ENCODE results near the gene ARSG. TPM values are rescaled to one million over a fixed set of nuclear protein-coding genes. Genes with fewer than 3 reads are reported as not detected.

ARSG gene
- total and polyA plus RNA-seq, 2 of the 13 experiments (the other 11 are each of a cell fraction or from before 2014, with no cell fraction given) = 3.7 to 15.2 TPM

GRCh38 chr17:68461122-68461539, 169.8 kb downstream of the ARSG start:
- Histone ChIP-seq H3K9ac (ENCODE audit: insufficient read depth, low read depth, low read length) (no peak overlapping the region), H3K4me3 (replicated peaks in 1 of 3; ENCODE audit: insufficient read depth in 1 of 3, low read depth in 2 of 3, low read length in 3 of 3) (no peak overlapping the region), H3K9me3 (ENCODE audit: low read length) (no peaks in the 10 kb centered on the region), H4K20me1 (ENCODE audit: insufficient read depth, low read length) (no peaks in the 10 kb centered on the region), H3K27me3 (ENCODE audit: control insufficient read depth in 1 of 2, insufficient read depth in 2 of 2, low read length in 2 of 2) (no peaks in the 10 kb centered on the region), H3K36me3 (replicated peaks in 1 of 2; ENCODE audit: control insufficient read depth in 1 of 2, insufficient read depth in 2 of 2, low read length in 2 of 2) (no peaks in the 10 kb centered on the region), H3K79me2 (ENCODE audit: insufficient read depth, low read length) (no peaks in the 10 kb centered on the region), H2AFZ (ENCODE audit: low read length) (no peak overlapping the region), H3K4me2 (ENCODE audit: low read depth, low read length) (no peak overlapping the region), H3K4me1 (ENCODE audit: insufficient read depth, low read length) (peaks cover 66% of the 10 kb centered on the region), H3K27ac (ENCODE audit: extremely low read length, insufficient read depth, low read length) (no peak overlapping the region)
- ChIA-PET CTCF (ENCODE audit: low intra/inter-chr PET ratio, low total read pairs) (interaction anchor here (0.9 kb wide), 1 partner anchor 25 kb away, joined by 3 read pairs; no protein-coding TSS in a partner anchor), POLR2A (no interaction called here)
- TF ChIP-seq ZNF292 (CRISPR knock-in tag; IDR thresholded peaks at IDR 0.05; ENCODE audit: borderline replicate concordance, low read depth) = no peak
- no peak for TF ChIP-seq FOSL2 (CRISPR knock-in tag; IDR thresholded peaks at IDR 0.05)
- no peak for TF ChIP-seq SMYD3 (CRISPR knock-in tag; IDR thresholded peaks at IDR 0.05)
- no peak for TF ChIP-seq ZNF33B (CRISPR knock-in tag; IDR thresholded peaks at IDR 0.05)
- no peak for TF ChIP-seq PREB (CRISPR knock-in tag; IDR thresholded peaks at IDR 0.05)
- no peak for TF ChIP-seq ZNF225 (CRISPR knock-in tag; IDR thresholded peaks at IDR 0.05)
- TF ChIP-seq HINFP (CRISPR knock-in tag; IDR thresholded peaks at IDR 0.05; ENCODE audit: low read depth) = no peak
- TF ChIP-seq ZSCAN29 (CRISPR knock-in tag; conservative IDR thresholded peaks at IDR 0.05) = no peak
- no peak for TF ChIP-seq SMAD1 (CRISPR knock-in tag; IDR thresholded peaks at IDR 0.05; ENCODE audit: borderline replicate concordance, low read depth)
- TF ChIP-seq GABPA (IDR thresholded peaks at IDR 0.05; ENCODE audit: low read depth, low read length) = no peak
- TF ChIP-seq GABPA (CRISPR knock-in tag; IDR thresholded peaks at IDR 0.05; ENCODE audit: low read depth) = no peak
- no peak for TF ChIP-seq ZNF780A (CRISPR knock-in tag; IDR thresholded peaks at IDR 0.05)
- no peak for TF ChIP-seq RBFOX2 (IDR thresholded peaks at IDR 0.05; ENCODE audit: low read depth, low read length)
- TF ChIP-seq ATF4 (CRISPR knock-in tag; IDR thresholded peaks at IDR 0.05) = peak in 1 of 2 experiments; percentile 87; a peak in 2 of 4 replicates
- no peak for TF ChIP-seq HOXA5 (CRISPR knock-in tag; IDR thresholded peaks at IDR 0.05)
- no peak for TF ChIP-seq PAWR (CRISPR knock-in tag; IDR thresholded peaks at IDR 0.05; ENCODE audit: borderline replicate concordance)
- no peak for TF ChIP-seq FOXK2 (IDR thresholded peaks at IDR 0.05)
- TF ChIP-seq MAFF (IDR thresholded peaks at IDR 0.05; ENCODE audit: low read depth, low read length) = peak; percentile 69
- TF ChIP-seq CHCHD3 (CRISPR knock-in tag; IDR thresholded peaks at IDR 0.05) = no peak
- TF ChIP-seq RAD51 (IDR thresholded peaks at IDR 0.05; ENCODE audit: borderline replicate concordance) = no peak
- TF ChIP-seq MAFK (conservative IDR thresholded peaks at IDR 0.05 in 1 of 2, IDR thresholded peaks at IDR 0.05 in 1 of 2; ENCODE audit: low read length in 2 of 2) = peak; percentile 72 to 74
- no peak for TF ChIP-seq MTF2 (CRISPR knock-in tag; IDR thresholded peaks at IDR 0.05; ENCODE audit: borderline replicate concordance)
- no peak for TF ChIP-seq MXD3 (CRISPR knock-in tag; IDR thresholded peaks at IDR 0.05)
- TF ChIP-seq ZNF282 (IDR thresholded peaks at IDR 0.05; ENCODE audit: partially characterized antibody) = no peak
- 0 out of 2 replicates have a peak, but pooled peaks have one; percentile 6 for TF ChIP-seq CEBPG (CRISPR knock-in tag; IDR thresholded peaks at IDR 0.05)
- WGBS (ENCODE audit: low lambda C conversion rate) = 88% methylated on average over 1 of the region's 1 CpG
- FAIRE-seq (no peak), ATAC-seq (no peak), DNase-seq (ENCODE audit: low spot score) (no peak)
- BruUV-seq (replicated peaks) = no TSS peak
- in situ Hi-C loops (cut with HindIII; ENCODE audit: extremely low pct_ligation_motif_present, low pct_unique_long_range_greater_than_20kb) = loop anchor here (5.0 kb wide), 1 partner anchor 289 kb away; no protein-coding TSS in a partner anchor
- intact Hi-C loops (cut with micrococcal nuclease; ENCODE audit: unreplicated experiment) = no loop called here
